HG03045 (cell line): ENCODE data around the gene RALGAPA2.

Source experiments
- ATAC-seq: cut with Tn5 transposase; IDR thresholded peaks from one replicate; pipeline ENCODE4 v1.9.1; 2021; ENCODE audit warnings: mild to moderate bottlenecking, moderate library complexity; ENCODE audit not compliant: unreplicated experiment

Gene RALGAPA2

DNA sequence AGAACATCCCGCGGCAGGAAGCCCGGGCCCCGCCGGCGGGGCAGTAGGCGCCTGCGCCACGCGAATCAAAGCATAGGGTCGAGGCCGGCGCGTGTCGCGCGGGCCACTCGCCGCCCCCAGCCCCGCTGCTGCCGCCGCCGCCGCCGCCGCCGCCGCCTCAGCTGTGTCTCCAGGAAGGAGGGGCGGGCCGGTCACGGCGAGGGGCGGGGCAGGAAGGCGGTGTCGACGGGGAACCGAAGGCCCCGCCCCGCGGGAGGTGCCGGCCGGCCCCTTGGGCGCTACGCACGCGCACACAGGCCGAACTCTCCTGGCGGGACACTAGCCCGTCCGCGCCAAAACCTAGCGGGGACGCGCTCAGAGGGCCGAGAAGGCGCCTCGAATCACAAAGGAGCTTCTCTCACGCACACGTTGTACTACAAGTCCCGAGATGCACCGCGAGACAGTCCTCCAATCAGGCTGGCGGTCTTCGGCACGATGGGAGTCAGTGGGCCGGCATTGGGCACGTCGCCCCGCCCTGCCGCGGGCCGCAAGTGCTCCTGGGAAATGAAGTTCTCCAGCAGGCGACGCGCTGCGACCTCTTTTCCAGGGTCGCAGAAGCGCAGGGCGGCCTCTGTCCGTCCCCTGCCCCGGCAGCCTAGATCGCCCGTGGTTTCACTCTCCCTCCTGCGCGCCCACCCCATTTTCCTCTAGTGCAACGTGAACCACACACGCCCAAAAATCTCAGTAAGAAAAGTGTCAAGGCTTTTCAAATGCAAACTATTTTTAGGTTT lies at the start of gene RALGAPA2:
Gene RALGAPA2 (minus strand): TSS at position 171 of the 770 bp plus-strand sequence. CDS start 164 bp downstream, at position 7.
- ATAC-seq = peak; percentile 97

DNA sequence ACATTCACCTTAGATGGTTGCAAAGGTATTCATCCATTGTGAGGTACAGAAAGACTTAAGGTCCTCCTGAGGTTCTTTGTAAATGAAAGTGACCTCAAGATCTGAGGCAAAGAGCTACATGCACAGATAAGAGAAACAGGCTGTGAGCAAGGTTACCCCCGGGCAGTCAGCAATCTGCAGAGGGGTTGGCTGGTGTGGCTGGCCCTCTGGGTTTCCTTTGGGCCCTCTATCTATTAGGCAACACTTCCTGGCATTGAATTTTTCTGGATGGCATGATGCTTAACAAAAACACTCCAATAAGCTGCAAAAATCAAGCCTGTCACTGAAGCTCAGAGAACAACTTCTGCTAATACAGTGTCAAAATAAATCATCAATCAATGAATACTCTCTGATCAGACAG lies 48.9 kb upstream of the RALGAPA2 start:
- no peak for ATAC-seq

GRCh38 chr20:20759132-20759531 lies 46.7 kb upstream of the RALGAPA2 start:
- no peak for ATAC-seq

GRCh38 chr20:20755674-20756319 lies 43.4 kb upstream of the RALGAPA2 start:
- no peak for ATAC-seq

DNA sequence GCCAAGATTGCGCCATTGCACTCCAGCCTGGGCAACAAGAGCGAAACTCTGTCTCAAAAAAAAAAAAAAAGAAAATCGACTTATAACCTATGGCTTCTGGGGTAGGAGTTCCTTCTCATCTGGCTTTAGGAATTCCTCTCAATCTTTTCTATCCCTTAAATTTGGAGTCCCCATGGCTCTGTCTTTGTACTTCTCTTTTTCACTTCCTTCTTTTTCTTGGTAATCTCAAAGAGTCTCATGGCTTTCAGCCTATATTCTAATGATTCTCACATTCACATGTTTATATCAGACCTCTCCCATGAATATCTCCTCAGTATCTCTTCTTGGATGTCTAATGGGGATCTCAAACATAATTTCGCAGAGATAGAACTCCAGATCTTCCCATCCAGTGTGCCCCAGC lies 42.8 kb upstream of the RALGAPA2 start:
- no peak for ATAC-seq

- ATAC-seq = no peak
These were observed 42.3 kb upstream of the RALGAPA2 start for GRCh38 chr20:20754714-20755113.

- ATAC-seq = no peak
These were observed 40.3 kb upstream of the RALGAPA2 start for GRCh38 chr20:20752712-20753111.

GRCh38 chr20:20747298-20747697 lies 34.9 kb upstream of the RALGAPA2 start:
- no peak for ATAC-seq

- no peak for ATAC-seq
These were observed 31.8 kb upstream of the RALGAPA2 start for GRCh38 chr20:20744170-20744725.

DNA sequence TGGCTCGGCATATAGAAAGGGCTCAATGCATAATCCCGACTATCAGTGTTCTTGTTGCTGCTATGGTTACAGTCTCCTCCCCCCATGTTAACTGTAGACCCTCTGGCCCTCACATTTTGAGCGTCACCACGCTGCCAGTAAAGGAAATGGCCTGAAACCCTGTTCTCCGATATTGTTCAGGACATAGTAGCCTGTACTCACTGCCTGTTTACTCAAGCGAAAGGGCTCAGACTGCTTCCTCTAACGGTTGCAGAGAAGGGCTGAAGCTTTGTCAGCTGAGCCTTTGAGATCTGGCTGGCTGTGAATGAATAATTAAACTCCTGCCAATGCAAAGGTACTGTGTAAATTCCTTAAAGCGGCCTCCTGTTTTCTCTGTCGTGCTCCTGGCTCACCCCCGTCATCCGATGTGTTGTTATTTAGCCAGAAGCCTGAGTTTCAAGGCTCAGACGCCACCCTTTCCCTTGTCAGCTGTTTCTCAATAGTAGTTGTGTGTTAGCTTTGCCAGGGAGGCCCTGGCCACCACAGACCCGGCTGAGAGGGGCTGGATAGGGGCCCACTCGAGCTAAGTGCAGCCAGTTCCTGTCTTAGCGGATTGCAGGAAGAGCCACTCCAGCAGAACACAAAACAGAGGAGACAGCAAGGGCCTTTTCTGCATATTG lies 31.2 kb upstream of the RALGAPA2 start:
- ATAC-seq = no peak

- ATAC-seq = no peak
These were observed 28.9 kb upstream of the RALGAPA2 start for GRCh38 chr20:20741087-20742045.

GRCh38 chr20:20740541-20740940 lies 28.1 kb upstream of the RALGAPA2 start:
- no peak for ATAC-seq

DNA sequence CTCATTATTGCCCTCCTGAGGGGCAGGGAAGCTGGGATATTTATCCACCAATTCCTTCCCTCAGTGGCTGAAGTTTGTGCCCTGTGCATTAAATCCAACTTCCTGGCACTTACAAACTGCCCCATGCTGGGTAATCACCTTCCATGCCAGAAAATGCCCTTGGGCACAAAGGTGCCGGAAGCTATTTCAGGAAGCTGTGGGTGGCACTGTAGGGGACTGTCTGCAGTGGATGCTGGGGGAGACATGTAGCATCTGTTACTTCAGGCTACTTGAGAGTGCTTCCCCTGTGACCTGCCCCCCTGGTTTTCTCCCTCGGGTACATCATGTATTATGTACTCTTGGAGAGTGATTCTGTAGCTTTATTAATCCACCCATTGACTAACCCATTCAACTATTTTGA lies 24.7 kb upstream of the RALGAPA2 start:
- ATAC-seq = no peak

- ATAC-seq = no peak
These were observed 23.9 kb upstream of the RALGAPA2 start for GRCh38 chr20:20736303-20736702.

- no peak for ATAC-seq
These were observed 22.1 kb upstream of the RALGAPA2 start for GRCh38 chr20:20734475-20734948.

GRCh38 chr20:20733943-20734342 lies 21.5 kb upstream of the RALGAPA2 start:
- no peak for ATAC-seq

- no peak for ATAC-seq
These were observed 20.2 kb upstream of the RALGAPA2 start for GRCh38 chr20:20732641-20733040.

DNA sequence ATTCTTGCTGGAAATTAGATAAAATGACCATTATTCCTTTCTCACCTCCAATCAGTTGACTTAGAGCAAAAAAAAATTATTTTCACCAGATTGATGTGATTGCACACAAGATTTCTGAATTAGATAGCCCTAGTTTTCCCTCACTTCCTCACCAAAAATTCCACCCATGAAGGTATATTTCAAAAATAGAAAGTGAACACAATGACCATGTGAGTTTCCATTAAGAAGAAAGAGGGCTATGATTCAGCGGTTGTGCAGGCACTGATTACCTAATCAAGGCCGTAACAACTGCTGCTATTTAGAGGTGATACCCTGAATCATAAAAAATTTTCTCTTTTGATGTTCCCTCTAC lies 19.5 kb upstream of the RALGAPA2 start:
- ATAC-seq = no peak

- ATAC-seq = no peak
These were observed 18.8 kb upstream of the RALGAPA2 start for GRCh38 chr20:20731000-20731944.
